Gastroesophageal sphincter (tissue), 4 donors: ENCODE measurements around the gene KRTAP10-5. TPM values are rescaled to one million over a fixed set of nuclear protein-coding genes. Genes with fewer than 3 reads are reported as not detected.
"Not testable (repeated sequence)": the region's sequence is repeated elsewhere in the genome, so short reads cannot be mapped to it uniquely, and the experiment has no call there.

Source experiments
- ATAC-seq: fragments of 150-250 bp; one replicate; pipeline ENCODE4 v1.9.1; 2016; ENCODE audit warnings: mild to moderate bottlenecking, moderate library complexity
- H3K27ac ChIP-seq, 4 donors: fragments of 200-600 bp; sonication (generic) in 3 of 4; 1 replicate in 3 of 4; 2 replicates in 1 of 4; pipeline ENCODE4 v1.5.1; 2016 to 2019
- H3K27me3 ChIP-seq: fragments of 200-600 bp; sonication (generic); one replicate; pipeline ENCODE4 v1.5.1; 2019
- H3K36me3 ChIP-seq, 2 donors: fragments of 200-600 bp; sonication (generic); one replicate each; pipeline ENCODE4 v1.5.1; 2019; ENCODE audit warnings: control low read depth in 1 of 2
- H3K4me1 ChIP-seq, 3 donors: fragments of 200-600 bp; sonication (generic); 1 replicate in 2 of 3; 2 replicates in 1 of 3; pipeline ENCODE4 v1.5.1; 2016 to 2019; ENCODE audit warnings: control low read depth in 2 of 3
- H3K4me3 ChIP-seq, 2 donors: fragments of 200-600 bp; sonication (generic); one replicate each; pipeline ENCODE4 v1.5.1; 2019; ENCODE audit warnings: mild to moderate bottlenecking in 1 of 2, moderate library complexity in 1 of 2
- H3K9me3 ChIP-seq, 3 donors: fragments of 200-600 bp; sonication (generic); one replicate each; pipeline ENCODE4 v1.5.1; 2017 to 2019; ENCODE audit warnings: control low read depth in 2 of 3
- EP300 ChIP-seq: sonication (generic); formaldehyde crosslinking; IDR thresholded peaks from one replicate; pipeline ENCODE4 v1.6.1; 2017; ENCODE audit warnings: antibody characterized with exemption, mild to moderate bottlenecking
- POLR2A ChIP-seq, 2 donors: fragments of 450-650 bp; IDR thresholded peaks; one replicate each; pipeline ENCODE4 v1.6.1; 2017; ENCODE audit warnings: antibody characterized with exemption in 2 of 2, mild to moderate bottlenecking in 2 of 2, moderate library complexity in 1 of 2
- POLR2AphosphoS5 ChIP-seq: sonication (generic); formaldehyde crosslinking; IDR thresholded peaks from one replicate; pipeline ENCODE4 v1.6.1; 2017; ENCODE audit warnings: antibody characterized with exemption
- WGBS, 2 donors: methylation state at CpG; one replicate each; pipeline ENCODE4 v1.1.5; 2018; ENCODE audit warnings: low coverage in 1 of 2; 5-methylcytosine and 5-hydroxymethylcytosine counted together
- total RNA-seq, 4 donors: library from RNA; depleted of rRNA; stranded (reverse); fragments of >200 nt; gene quantifications; one replicate each; pipeline ENCODE4 v1.1.0, GENCODE V29; 2016
- TF ChIP-seq, protein P1 (sequence below), 4 experiments: fragments of 200-600 bp in 2 of 4; fragments of 450-650 bp in 2 of 4; sonication (generic) in 1 of 4; IDR thresholded peaks; one replicate each; pipeline ENCODE4 v1.5.1; 2017 to 2019; ENCODE audit warnings: antibody characterized with exemption in 4 of 4, mild to moderate bottlenecking in 2 of 4, moderate library complexity in 2 of 4

Gene KRTAP10-5
- total RNA-seq, 4 donors from 2014 or later = not detected

DNA sequence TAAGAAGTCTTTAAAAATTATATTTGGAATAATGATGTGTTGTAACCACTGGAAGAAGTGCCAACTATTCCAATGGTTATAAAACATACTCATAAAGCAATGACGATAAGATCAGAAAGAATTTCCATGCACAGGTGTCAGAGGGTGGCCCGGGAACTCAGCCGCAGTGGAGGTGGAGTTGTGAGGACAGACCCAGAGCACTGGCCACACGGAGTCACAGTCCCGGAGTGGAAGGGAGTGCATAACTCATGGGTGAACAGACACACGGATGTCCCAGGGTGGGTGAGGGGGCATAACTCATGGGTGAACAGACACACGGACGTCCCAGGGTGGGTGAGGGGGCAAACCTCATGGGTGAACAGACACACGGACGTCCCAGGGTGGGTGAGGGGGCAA lies 4.4 kb downstream of the KRTAP10-5 start:
- TF ChIP-seq POLR2A (IDR thresholded peaks at IDR 0.05) (no peak), POLR2AphosphoS5 (no peak), EP300 (no peak)
- TF ChIP-seq, protein P1, sequence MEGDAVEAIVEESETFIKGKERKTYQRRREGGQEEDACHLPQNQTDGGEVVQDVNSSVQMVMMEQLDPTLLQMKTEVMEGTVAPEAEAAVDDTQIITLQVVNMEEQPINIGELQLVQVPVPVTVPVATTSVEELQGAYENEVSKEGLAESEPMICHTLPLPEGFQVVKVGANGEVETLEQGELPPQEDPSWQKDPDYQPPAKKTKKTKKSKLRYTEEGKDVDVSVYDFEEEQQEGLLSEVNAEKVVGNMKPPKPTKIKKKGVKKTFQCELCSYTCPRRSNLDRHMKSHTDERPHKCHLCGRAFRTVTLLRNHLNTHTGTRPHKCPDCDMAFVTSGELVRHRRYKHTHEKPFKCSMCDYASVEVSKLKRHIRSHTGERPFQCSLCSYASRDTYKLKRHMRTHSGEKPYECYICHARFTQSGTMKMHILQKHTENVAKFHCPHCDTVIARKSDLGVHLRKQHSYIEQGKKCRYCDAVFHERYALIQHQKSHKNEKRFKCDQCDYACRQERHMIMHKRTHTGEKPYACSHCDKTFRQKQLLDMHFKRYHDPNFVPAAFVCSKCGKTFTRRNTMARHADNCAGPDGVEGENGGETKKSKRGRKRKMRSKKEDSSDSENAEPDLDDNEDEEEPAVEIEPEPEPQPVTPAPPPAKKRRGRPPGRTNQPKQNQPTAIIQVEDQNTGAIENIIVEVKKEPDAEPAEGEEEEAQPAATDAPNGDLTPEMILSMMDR (IDR thresholded peaks at IDR 0.05) = no peak
- whole genome bisulfite sequencing, 2 donors = 70 to 76% methylated on average over 2 to 10 of the region's 10 CpGs
- peaks cover 71% of the 10 kb centered on the region for H3K27me3 ChIP-seq
- H3K27ac ChIP-seq = no peak overlapping the region
- no peaks in the 10 kb centered on the region for H3K4me1 ChIP-seq
- H3K4me3 ChIP-seq = no peak overlapping the region
- H3K36me3 ChIP-seq = no peaks in the 10 kb centered on the region
- no peak for ATAC-seq
- H3K9me3 ChIP-seq = peaks cover 0 to 56% (median 0%) of the 10 kb centered on the region in 3 donors

DNA sequence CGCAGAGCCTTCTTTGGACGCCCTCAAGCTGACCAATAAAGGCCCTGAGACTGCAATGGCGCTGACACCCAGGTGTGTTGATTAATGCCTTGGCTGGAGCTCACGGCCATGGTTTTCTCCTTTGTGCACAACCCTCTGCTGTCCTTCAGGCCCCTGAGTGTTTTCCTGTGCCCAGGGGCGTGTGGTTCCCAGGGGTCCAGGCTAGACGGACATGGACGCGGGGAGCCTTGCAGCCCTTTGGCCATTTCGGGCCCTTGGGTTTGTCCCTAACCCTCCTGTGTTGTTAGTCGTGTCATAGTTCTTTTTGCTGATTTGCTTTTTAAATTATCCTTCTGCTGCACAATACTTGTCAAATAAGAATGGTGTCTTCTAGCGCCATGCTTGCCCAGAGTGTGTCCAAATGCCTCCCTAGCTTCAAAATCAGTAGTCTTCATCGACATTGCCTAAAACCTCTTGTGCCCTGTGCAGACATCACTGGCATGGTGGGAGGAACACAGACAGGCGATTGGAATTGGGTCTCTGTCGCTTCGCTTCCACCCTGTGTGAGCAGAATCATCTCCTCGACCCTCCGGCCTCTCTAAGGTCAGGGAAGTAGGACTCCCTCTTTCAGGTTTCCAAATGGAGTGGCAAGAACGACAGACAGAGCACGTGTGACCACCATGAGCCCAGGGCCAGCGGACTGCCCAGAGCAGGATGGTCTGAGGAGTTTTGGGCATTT lies 4.9 kb downstream of the KRTAP10-5 start:
- WGBS, 2 donors = 85 to 87% methylated on average over 8 to 14 of the region's 20 CpGs
- no peak for ATAC-seq

DNA sequence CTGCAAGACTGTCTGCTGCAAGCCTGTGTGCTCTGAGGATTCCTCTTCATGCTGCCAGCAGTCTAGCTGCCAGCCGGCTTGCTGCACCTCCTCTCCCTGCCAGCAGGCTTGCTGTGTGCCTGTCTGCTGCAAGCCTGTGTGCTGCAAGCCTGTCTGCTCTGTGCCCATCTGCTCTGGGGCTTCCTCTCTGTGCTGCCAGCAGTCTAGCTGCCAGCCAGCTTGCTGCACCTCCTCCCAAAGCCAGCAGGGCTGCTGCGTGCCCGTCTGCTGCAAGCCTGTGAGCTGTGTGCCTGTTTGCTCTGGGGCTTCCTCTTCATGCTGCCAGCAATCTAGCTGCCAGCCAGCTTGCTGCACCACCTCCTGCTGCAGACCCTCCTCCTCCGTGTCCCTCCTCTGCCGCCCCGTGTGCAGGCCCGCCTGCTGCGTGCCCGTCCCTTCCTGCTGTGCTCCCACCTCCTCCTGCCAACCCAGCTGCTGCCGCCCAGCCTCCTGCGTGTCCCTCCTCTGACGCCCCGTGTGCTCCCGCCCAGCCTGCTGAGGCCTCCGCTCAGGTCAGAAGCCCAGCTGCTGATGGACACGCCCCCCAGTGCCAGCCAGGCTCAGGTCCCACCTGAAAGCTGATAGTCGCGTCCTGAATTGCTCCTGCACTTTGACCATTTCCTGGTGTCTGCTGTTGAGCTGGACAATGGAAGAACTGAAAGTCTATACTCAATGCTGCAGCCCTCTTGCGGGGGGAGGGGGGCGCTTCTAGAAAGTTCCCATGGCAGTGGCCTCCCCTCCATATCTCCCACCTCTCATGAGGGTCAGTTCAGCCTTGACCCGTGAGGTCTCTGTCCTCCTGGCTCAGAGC lies 5.7 kb downstream of the KRTAP10-5 start:
- Histone ChIP-seq H3K4me1 (no peaks in the 10 kb centered on the region), H3K4me3 (no peak overlapping the region), H3K27me3 (peaks cover 69% of the 10 kb centered on the region), H3K9me3 (peaks cover 0 to 43% (median 0%) of the 10 kb centered on the region in 3 donors), H3K27ac (no peak overlapping the region), H3K36me3 (no peaks in the 10 kb centered on the region)
- 29% methylated on average over 9 of the region's 21 CpGs; no CpG with 5 or more reads in 1 of the 2 donors for WGBS, 2 donors
- no peak for ATAC-seq
- TF ChIP-seq POLR2AphosphoS5 (no peak), EP300 (no peak)

More for the DNA sequence above, 4.9 kb downstream of the KRTAP10-5 start:
- Histone ChIP-seq H3K9me3 (peaks cover 0 to 51% (median 0%) of the 10 kb centered on the region in 3 donors), H3K27ac (no peak overlapping the region), H3K27me3 (peaks cover 71% of the 10 kb centered on the region), H3K36me3 (no peaks in the 10 kb centered on the region), H3K4me3 (no peak overlapping the region), H3K4me1 (no peaks in the 10 kb centered on the region)
- TF ChIP-seq EP300 (no peak), POLR2A (IDR thresholded peaks at IDR 0.05) (no peak), POLR2AphosphoS5 (no peak)
- TF ChIP-seq, protein P1 (IDR thresholded peaks at IDR 0.05) = no peak

DNA sequence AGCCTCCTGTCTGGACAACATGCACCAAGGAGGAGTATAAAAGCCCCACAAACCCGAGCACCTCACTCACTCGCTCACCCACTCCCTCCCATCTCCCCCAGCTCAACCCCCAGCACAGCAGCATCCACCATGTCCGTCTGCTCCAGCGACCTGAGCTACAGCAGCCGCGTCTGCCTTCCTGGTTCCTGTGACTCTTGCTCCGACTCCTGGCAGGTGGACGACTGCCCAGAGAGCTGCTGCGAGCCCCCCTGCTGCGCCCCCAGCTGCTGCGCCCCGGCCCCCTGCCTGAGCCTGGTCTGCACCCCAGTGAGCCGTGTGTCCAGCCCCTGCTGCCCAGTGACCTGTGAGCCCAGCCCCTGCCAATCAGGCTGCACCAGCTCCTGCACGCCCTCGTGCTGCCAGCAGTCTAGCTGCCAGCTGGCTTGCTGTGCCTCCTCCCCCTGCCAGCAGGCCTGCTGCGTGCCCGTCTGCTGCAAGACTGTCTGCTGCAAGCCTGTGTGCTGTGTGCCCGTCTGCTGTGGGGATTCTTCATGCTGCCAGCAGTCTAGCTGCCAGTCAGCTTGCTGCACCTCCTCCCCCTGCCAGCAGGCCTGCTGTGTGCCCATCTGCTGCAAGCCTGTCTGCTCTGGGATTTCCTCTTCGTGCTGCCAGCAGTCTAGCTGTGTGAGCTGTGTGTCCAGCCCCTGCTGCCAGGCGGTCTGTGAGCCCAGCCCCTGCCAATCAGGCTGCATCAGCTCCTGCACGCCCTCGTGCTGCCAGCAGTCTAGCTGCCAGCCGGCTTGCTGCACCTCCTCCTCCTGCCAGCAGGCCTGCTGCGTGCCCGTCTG lies 6.6 kb downstream of the KRTAP10-5 start, which contains the start of gene KRTAP10-4:
KRTAP10-4 (plus strand) TSS at position 100 of the 827 bp plus-strand sequence; CDS start at position 130, 30 bp downstream.
- not testable (repeated sequence) for H3K36me3 ChIP-seq, H3K4me1 ChIP-seq, H3K27ac ChIP-seq, ATAC-seq, H3K4me3 ChIP-seq
- no CpG with 5 or more reads among the region's 25 CpGs for WGBS, 2 donors
- Histone ChIP-seq H3K9me3 (peaks cover 0 to 42% (median 0%) of the 10 kb centered on the region in 3 donors), H3K27me3 (peaks cover 69% of the 10 kb centered on the region)

DNA sequence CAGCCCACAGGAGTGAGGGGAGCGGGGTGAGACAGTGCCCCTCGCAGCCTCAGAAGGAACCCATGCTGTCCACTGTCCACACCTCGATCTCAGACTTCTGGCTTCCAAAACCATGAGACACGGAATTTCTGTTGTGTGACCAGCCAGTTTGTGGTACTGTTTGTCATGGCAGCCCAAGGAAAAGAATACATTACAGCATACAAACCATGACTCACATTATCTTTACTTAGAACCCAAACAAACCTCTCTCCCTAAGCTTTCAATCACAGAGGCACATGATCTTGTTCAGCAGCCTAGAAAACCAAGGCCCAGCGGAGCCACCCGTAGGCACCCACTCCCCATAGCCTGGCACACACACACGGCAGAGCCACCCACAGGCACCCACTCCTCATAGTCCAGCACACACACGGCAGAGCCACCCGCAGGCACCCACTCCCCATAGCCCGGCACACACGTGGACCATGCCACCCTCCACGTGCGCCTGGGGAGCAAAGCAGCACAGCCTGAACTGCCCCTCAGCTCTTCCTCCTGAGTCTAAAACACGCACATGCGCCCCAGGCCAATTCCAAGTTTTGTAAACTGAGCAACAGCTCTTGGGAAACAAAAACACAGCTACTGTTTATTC lies 7.3 kb downstream of the KRTAP10-5 start:
- H3K4me3 ChIP-seq = no peak overlapping the region
- H3K9me3 ChIP-seq = peaks cover 0 to 39% (median 0%) of the 10 kb centered on the region in 3 donors
- WGBS, 2 donors = 83 to 94% methylated on average over 5 to 8 of the region's 15 CpGs
- ATAC-seq = no peak
- TF ChIP-seq, protein P1 (IDR thresholded peaks at IDR 0.05) = no peak
- TF ChIP-seq POLR2A (IDR thresholded peaks at IDR 0.05) (no peak), EP300 (no peak), POLR2AphosphoS5 (no peak)
- H3K27me3 ChIP-seq = peaks cover 70% of the 10 kb centered on the region
- no peaks in the 10 kb centered on the region for H3K36me3 ChIP-seq
- H3K4me1 ChIP-seq = no peaks in the 10 kb centered on the region
- H3K27ac ChIP-seq = no peak overlapping the region
